Astrocyte of the spinal cord (primary cell): ENCODE data around the gene NTN4.
"Not testable (repeated sequence)": the region's sequence is repeated elsewhere in the genome, so short reads cannot be mapped to it uniquely, and the experiment has no call there.

ENCODE experiments used
- DNase-seq: peaks from one replicate; pipeline ENCODE4 v3.0.0; 2011; ENCODE audit warnings: low read depth, low spot score
- H3K4me3 ChIP-seq: 2 replicates; pipeline ENCODE4 v1.5.1; 2011; ENCODE audit warnings: low read depth, mild to moderate bottlenecking, low read length, moderate library complexity
- CTCF ChIP-seq: IDR thresholded peaks from 2 replicates; pipeline ENCODE4 v1.5.1; 2012; ENCODE audit warnings: low read depth, mild to moderate bottlenecking, low read length, inconsistent platforms
- in situ Hi-C: cut with HindIII; loops from 2 replicates; pipeline ENCODE4 v1.10.0; 2017; ENCODE audit warnings: low sequenced_read_pairs

Gene NTN4

GRCh38 chr12:95784915-95785314, 5.6 kb downstream of the NTN4 start:
- in situ Hi-C loops: no loop called here
- TF ChIP-seq CTCF: no peak
- no peak for DNase-seq
- no peak overlapping the region for H3K4me3 ChIP-seq

GRCh38 chr12:95784286-95784685, 6.3 kb downstream of the NTN4 start:
- in situ Hi-C loops: no loop called here
- no peak for TF ChIP-seq CTCF

GRCh38 chr12:95775466-95775865, 15.1 kb downstream of the NTN4 start:
- DNase-seq, in situ Hi-C loops, H3K4me3 ChIP-seq: not testable (repeated sequence)

More at GRCh38 chr12:95784286-95784685, 6.3 kb downstream of the NTN4 start:
- H3K4me3 ChIP-seq: no peak overlapping the region
- DNase-seq: peak; percentile 42

GRCh38 chr12:95774311-95775045, 16.1 kb downstream of the NTN4 start:
- no peak for TF ChIP-seq CTCF
- H3K4me3 ChIP-seq: no peak overlapping the region
- peak; percentile 32 for DNase-seq
- in situ Hi-C loops: no loop called here

- in situ Hi-C loops: no loop called here
- DNase-seq: no peak
- TF ChIP-seq CTCF: no peak
- H3K4me3 ChIP-seq: no peak overlapping the region
Observed at GRCh38 chr12:95773320-95773719, 17.2 kb downstream of the NTN4 start.

- no peak overlapping the region for H3K4me3 ChIP-seq
- DNase-seq: no peak
- TF ChIP-seq CTCF: no peak
- in situ Hi-C loops: no loop called here
Observed at GRCh38 chr12:95767703-95768102, 22.9 kb downstream of the NTN4 start.

- H3K4me3 ChIP-seq: no peak overlapping the region
- in situ Hi-C loops: no loop called here
- DNase-seq: no peak
- TF ChIP-seq CTCF: no peak
Observed at GRCh38 chr12:95766356-95767019, 24.1 kb downstream of the NTN4 start.
